Stimulated activated CD8-positive, alpha-beta memory T cell treated with anti-CD3 and anti-CD28 coated beads, Interleukin-7, amount 100 ng/mL, for 1 hour (primary cell): ENCODE data around the gene LCE3E.
"Not testable (repeated sequence)": the region's sequence is repeated elsewhere in the genome, so short reads cannot be mapped to it uniquely, and the experiment has no call there.

Source experiments
- DNase-seq, 2 donors: peaks; one replicate each; pipeline ENCODE4 v3.0.0-alpha.2; 2020; ENCODE audit warnings: low read depth in 2 of 2

Gene LCE3E

GRCh38 chr1:152566681-152567080, at the start of gene LCE3E:
Gene LCE3E, minus strand, starts transcription at chr1:152566780. Its CDS starts 572 bp downstream, at chr1:152566208.
- no peak for DNase-seq

GRCh38 chr1:152613511-152613910, 46.9 kb upstream of the LCE3E start, which contains the start of gene LCE3B:
Gene LCE3B, plus strand, starts transcription at chr1:152613811. Its CDS starts 0 bp downstream, at chr1:152613811.
- DNase-seq = no peak

- DNase-seq = no peak
Observed at GRCh38 chr1:152599934-152600333, 33.4 kb upstream of the LCE3E start, which contains the start of gene LCE3C. Gene LCE3C, plus strand, starts transcription at chr1:152600234. Its CDS starts 498 bp downstream, at chr1:152600732.

GRCh38 chr1:152596986-152597385, 30.4 kb upstream of the LCE3E start:
- DNase-seq = no peak

- DNase-seq = no peak
Observed at GRCh38 chr1:152585586-152585985, 19.0 kb upstream of the LCE3E start.

- DNase-seq = no peak
Observed at GRCh38 chr1:152582647-152583046, 16.1 kb upstream of the LCE3E start.

- no peak for DNase-seq
Observed at GRCh38 chr1:152580433-152580832, 13.9 kb upstream of the LCE3E start, which contains the start of gene LCE3D. Gene LCE3D, minus strand, starts transcription at chr1:152580516. Its CDS starts 580 bp downstream, at chr1:152579936.

GRCh38 chr1:152579526-152579925, 12.9 kb upstream of the LCE3E start:
- not testable (repeated sequence) for DNase-seq

- DNase-seq = no peak
Observed at GRCh38 chr1:152577168-152577567, 10.6 kb upstream of the LCE3E start.

- no peak for DNase-seq
Observed at GRCh38 chr1:152565535-152566215, 905 bp downstream of the LCE3E start.

GRCh38 chr1:152565115-152565514, 1.5 kb downstream of the LCE3E start:
- DNase-seq = no peak

GRCh38 chr1:152548358-152548757, 18.2 kb downstream of the LCE3E start:
- DNase-seq = not testable (repeated sequence)

- DNase-seq = no peak
Observed at GRCh38 chr1:152546704-152547103, 19.9 kb downstream of the LCE3E start.

GRCh38 chr1:152543820-152544219, 22.8 kb downstream of the LCE3E start:
- no peak for DNase-seq

GRCh38 chr1:152539901-152540300, 26.7 kb downstream of the LCE3E start:
- DNase-seq = no peak

GRCh38 chr1:152537496-152537895, 29.1 kb downstream of the LCE3E start:
- DNase-seq = no peak

- DNase-seq = no peak
Observed at GRCh38 chr1:152535774-152536173, 30.8 kb downstream of the LCE3E start.

- no peak for DNase-seq
Observed at GRCh38 chr1:152533327-152533938, 33.1 kb downstream of the LCE3E start.

GRCh38 chr1:152525080-152525641, 41.4 kb downstream of the LCE3E start:
- DNase-seq = no peak

GRCh38 chr1:152520561-152521090, 46.0 kb downstream of the LCE3E start:
- DNase-seq = no peak

- no peak for DNase-seq
Observed at GRCh38 chr1:152519851-152520250, 46.7 kb downstream of the LCE3E start.

GRCh38 chr1:152517237-152517811, 49.3 kb downstream of the LCE3E start:
- no peak for DNase-seq
